Measurements from ENCODE around the gene BBOF1. TPM values are rescaled to one million over a fixed set of nuclear protein-coding genes. Genes with fewer than 3 reads are reported as not detected.
A peak's percentile ranks its signal among the peaks of the same experiment; 100 is the strongest.

Gene BBOF1
- total RNA-seq, 1 donor from 2014 or later, result 6.7 TPM

DNA sequence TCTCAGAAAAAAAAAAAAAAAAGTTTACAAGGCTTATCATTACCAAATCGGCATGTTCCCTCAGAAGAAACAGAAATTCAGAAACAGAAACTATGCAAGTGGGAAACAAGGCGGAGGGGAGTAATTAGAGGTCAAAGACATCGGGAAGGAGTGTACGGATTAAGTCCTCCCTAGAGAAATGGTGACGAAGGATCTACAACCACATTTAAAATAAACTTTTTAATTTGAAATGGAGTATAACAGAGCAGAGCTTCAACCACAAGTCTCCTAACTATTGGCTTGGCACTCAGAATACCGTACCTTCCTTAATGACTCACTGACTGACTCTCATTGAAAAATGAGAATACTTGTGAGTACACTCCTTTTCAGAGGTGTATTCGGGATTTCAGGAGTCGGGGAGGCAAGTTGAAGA is 969 bp upstream of the BBOF1 start:
- no peaks in the 10 kb centered on the region for H3K36me3 ChIP-seq (ENCODE audit: control insufficient read depth, insufficient read depth, low read length)
- DNase-seq (ENCODE audit: low read depth), result no peak
- peak overlapping the region; percentile 83 for H3K4me3 ChIP-seq (ENCODE audit: low read depth, low read length)
- TF ChIP-seq, protein P1, sequence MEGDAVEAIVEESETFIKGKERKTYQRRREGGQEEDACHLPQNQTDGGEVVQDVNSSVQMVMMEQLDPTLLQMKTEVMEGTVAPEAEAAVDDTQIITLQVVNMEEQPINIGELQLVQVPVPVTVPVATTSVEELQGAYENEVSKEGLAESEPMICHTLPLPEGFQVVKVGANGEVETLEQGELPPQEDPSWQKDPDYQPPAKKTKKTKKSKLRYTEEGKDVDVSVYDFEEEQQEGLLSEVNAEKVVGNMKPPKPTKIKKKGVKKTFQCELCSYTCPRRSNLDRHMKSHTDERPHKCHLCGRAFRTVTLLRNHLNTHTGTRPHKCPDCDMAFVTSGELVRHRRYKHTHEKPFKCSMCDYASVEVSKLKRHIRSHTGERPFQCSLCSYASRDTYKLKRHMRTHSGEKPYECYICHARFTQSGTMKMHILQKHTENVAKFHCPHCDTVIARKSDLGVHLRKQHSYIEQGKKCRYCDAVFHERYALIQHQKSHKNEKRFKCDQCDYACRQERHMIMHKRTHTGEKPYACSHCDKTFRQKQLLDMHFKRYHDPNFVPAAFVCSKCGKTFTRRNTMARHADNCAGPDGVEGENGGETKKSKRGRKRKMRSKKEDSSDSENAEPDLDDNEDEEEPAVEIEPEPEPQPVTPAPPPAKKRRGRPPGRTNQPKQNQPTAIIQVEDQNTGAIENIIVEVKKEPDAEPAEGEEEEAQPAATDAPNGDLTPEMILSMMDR (IDR thresholded peaks at IDR 0.05; ENCODE audit: insufficient read depth, low read length, poor library complexity, severe bottlenecking), result no peak
- H3K27me3 ChIP-seq (ENCODE audit: control insufficient read depth, insufficient read depth, low read length), result no peaks in the 10 kb centered on the region

DNA sequence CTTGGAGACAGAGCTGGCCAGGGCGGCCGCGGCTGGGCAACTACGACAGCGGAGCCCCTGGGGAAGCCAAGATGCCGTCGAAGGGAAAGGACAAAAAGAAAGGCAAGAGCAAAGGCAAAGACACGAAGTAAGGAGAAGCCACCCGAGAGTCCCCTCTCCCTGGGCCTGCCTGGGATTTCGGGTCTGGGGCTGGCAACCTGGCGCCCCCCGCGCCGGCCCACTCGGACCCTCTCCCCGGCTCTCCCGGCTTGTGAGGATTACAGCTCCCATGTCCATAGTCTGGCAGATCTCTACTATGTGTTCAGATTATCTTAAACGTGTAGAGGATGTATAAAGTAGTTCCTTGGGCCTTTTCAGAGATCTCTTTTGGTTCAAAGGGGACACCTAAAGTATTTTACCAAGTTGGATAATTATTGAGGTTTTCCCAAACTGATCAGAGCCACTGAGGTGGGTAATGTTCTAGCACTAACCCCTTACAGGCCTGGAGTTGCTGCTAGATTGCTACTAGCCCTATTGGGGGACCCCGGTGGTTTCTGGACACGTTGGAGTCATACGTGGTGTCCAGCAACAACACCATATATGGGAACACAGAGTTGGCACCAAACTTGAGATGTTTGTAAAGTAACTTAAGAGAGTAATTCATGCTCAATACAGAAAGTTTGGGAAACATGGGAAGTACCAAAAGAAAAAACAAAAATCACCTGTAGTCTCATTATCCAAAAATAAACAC is 424 bp downstream of the BBOF1 start:
- no peak for DNase-seq (ENCODE audit: low read depth)
- Histone ChIP-seq H3K27me3 (ENCODE audit: control insufficient read depth, insufficient read depth, low read length) (no peaks in the 10 kb centered on the region), H3K4me3 (ENCODE audit: low read depth, low read length) (peak overlapping the region; percentile 83), H3K36me3 (ENCODE audit: control insufficient read depth, insufficient read depth, low read length) (no peaks in the 10 kb centered on the region)
- TF ChIP-seq, protein P1 (IDR thresholded peaks at IDR 0.05; ENCODE audit: insufficient read depth, low read length, poor library complexity, severe bottlenecking), result no peak

DNA sequence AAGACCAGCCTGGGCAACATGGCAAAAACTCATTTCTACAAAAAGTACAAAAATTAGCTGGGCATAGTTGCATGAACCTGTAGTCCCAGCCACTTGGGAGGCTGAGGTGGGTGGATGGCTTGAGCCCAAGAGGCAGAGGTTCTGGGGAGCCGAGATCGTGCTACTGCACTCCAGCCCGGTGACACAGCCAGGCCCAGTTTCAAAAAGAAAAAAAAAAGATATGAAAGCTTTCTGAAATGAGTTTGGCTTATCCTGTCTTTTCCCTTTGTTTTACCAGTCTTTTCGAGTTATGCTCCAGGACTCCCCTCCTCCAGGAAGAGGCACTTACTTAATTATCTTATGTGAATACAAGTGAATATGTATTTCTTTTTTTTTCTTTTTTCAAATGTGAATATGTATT is 3.2 kb downstream of the BBOF1 start:
- H3K27me3 ChIP-seq (ENCODE audit: control insufficient read depth, insufficient read depth, low read length), result no peaks in the 10 kb centered on the region

DNA sequence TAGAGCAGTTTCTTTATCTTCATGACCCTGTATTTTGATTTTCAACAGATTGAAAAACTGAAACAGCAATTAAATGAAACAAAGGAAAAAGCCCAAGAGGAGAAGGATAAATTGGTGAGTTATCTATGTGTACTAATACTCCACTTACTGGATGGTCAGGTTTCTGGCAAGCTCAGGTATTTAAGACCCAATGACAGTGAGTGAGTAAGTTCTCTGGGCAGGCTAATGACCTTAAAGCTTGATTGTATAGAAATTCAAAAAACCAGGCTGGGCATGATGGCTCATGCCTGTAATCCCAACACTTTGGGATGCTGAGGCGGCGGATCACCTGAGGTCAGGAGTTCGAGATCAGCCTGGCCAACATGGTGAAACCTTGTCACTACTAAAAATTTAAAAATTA is 10.0 kb downstream of the BBOF1 start:
- no peaks in the 10 kb centered on the region for H3K27me3 ChIP-seq (ENCODE audit: control insufficient read depth, insufficient read depth, low read length)
- H3K36me3 ChIP-seq (ENCODE audit: control insufficient read depth, insufficient read depth, low read length), result no peaks in the 10 kb centered on the region
- no peak for DNase-seq (ENCODE audit: low read depth)
- TF ChIP-seq, protein P1 (IDR thresholded peaks at IDR 0.05; ENCODE audit: insufficient read depth, low read length, poor library complexity, severe bottlenecking), result no peak
- no peak overlapping the region for H3K4me3 ChIP-seq (ENCODE audit: low read depth, low read length)

More for the DNA sequence above, 3.2 kb downstream of the BBOF1 start:
- Histone ChIP-seq H3K36me3 (ENCODE audit: control insufficient read depth, insufficient read depth, low read length) (no peaks in the 10 kb centered on the region), H3K4me3 (ENCODE audit: low read depth, low read length) (no peak overlapping the region)
- no peak for DNase-seq (ENCODE audit: low read depth)
- TF ChIP-seq, protein P1 (IDR thresholded peaks at IDR 0.05; ENCODE audit: insufficient read depth, low read length, poor library complexity, severe bottlenecking), result no peak

DNA sequence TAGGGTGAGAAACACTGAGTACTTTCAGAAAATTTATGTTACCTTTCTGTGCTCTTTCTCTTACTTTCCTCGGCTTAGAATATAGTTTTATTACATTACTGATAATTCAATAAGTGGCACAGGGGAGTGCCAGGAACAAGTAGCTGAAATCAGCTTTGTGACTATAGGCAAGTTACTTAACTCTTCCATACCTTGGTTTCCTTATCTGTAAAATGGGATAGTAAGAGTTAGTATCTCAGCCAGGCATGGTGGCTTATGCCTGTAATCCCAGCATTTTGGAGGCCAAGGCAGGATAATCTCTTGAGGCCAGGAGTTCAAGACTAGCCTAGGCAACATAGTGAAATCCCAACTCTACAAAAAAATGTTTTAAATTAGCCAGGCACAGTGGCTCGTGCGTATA is 15.4 kb downstream of the BBOF1 start:
- no peak for DNase-seq (ENCODE audit: low read depth)
- H3K4me3 ChIP-seq (ENCODE audit: low read depth, low read length), result no peak overlapping the region
- TF ChIP-seq, protein P1 (IDR thresholded peaks at IDR 0.05; ENCODE audit: insufficient read depth, low read length, poor library complexity, severe bottlenecking), result no peak
- H3K27me3 ChIP-seq (ENCODE audit: control insufficient read depth, insufficient read depth, low read length), result no peaks in the 10 kb centered on the region
- H3K36me3 ChIP-seq (ENCODE audit: control insufficient read depth, insufficient read depth, low read length), result no peaks in the 10 kb centered on the region

DNA sequence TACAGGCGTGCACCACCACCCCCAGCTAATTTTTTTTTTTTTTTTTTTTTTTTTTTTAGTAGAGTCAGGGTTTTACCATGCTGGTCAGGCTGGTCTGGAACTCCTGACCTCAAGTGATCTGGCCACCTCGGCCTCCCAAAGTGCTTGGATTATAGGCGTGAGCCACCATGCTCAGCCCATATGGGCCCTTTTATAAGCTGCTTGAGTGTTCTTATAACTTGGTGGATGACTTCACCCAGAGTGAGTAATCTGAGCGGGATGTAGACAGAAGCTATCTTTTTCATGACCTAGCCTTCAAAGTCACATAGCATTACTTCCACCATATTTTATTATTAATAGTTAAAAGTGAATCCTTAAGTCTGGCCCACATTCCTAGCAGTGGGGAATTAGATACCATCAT is 16.4 kb downstream of the BBOF1 start:
- no peak overlapping the region for H3K4me3 ChIP-seq (ENCODE audit: low read depth, low read length)
- TF ChIP-seq, protein P1 (IDR thresholded peaks at IDR 0.05; ENCODE audit: insufficient read depth, low read length, poor library complexity, severe bottlenecking), result no peak
- no peak for DNase-seq (ENCODE audit: low read depth)

More for the DNA sequence above, 16.4 kb downstream of the BBOF1 start:
- Histone ChIP-seq H3K27me3 (ENCODE audit: control insufficient read depth, insufficient read depth, low read length) (no peaks in the 10 kb centered on the region), H3K36me3 (ENCODE audit: control insufficient read depth, insufficient read depth, low read length) (no peaks in the 10 kb centered on the region)

Measured in kidney epithelial cell (primary cell).